HCT116 (cell line): ENCODE data around the gene VIPR2.

Experiments used
- CBX3 ChIP-seq: IDR thresholded peaks from 2 replicates; pipeline ENCODE4 v1.6.1; 2012; ENCODE audit warnings: low read depth
- EGR1 ChIP-seq: IDR thresholded peaks from 2 replicates; pipeline ENCODE4 v1.6.1; 2012; ENCODE audit warnings: low read depth
- EZH2 ChIP-seq: fragments of 200-600 bp; sonication (generic); IDR thresholded peaks from 2 replicates; pipeline ENCODE4 v1.6.1; 2017; ENCODE audit warnings: antibody characterized with exemption, mixed run types
- EZH2phosphoT487 ChIP-seq: fragments of 200-600 bp; IDR thresholded peaks from 2 replicates; pipeline ENCODE4 v1.6.1; 2018; ENCODE audit warnings: antibody characterized with exemption, borderline replicate concordance
- POLR2A ChIP-seq: IDR thresholded peaks from 2 replicates; pipeline ENCODE4 v1.7.0; 2011; ENCODE audit warnings: borderline replicate concordance; ENCODE audit not compliant: insufficient read depth, insufficient read length; ENCODE audit errors: extremely low read depth
- POLR2AphosphoS5 ChIP-seq: IDR thresholded peaks from 2 replicates; pipeline ENCODE4 v1.6.1; 2011; ENCODE audit warnings: mild to moderate bottlenecking, low read depth, low read length, moderate library complexity
- SRF ChIP-seq: IDR thresholded peaks from 2 replicates; pipeline ENCODE4 v1.6.1; 2012; ENCODE audit warnings: low read depth
- YY1 ChIP-seq: IDR thresholded peaks from 2 replicates; pipeline ENCODE4 v1.6.1; 2011; ENCODE audit warnings: low read length, low read depth, moderate library complexity, mild to moderate bottlenecking; ENCODE audit not compliant: insufficient replicate concordance; ENCODE audit errors: extremely low read depth
- ZFX ChIP-seq: fragments of 450-650 bp; IDR thresholded peaks from 2 replicates; pipeline ENCODE4 v1.6.1; 2017
- ZNF274 ChIP-seq: fragments of 200-500 bp; sonication (Bioruptor generic); IDR thresholded peaks from 2 replicates; pipeline ENCODE4 v1.6.1; 2014; ENCODE audit warnings: mild to moderate bottlenecking, low read depth, low read length, inconsistent platforms
- TF ChIP-seq, protein P1 (sequence below), 3 experiments: fragments of 200-600 bp in 1 of 3; sonication (generic) in 1 of 3; IDR thresholded peaks in 2 of 3; conservative IDR thresholded peaks in 1 of 3; 2 replicates each; pipeline ENCODE4 v1.5.1; 2012 to 2017; ENCODE audit warnings: low read depth in 2 of 3, low read length in 2 of 3, antibody characterized with exemption in 1 of 3, borderline replicate concordance in 1 of 3, control low read depth in 1 of 3, mild to moderate bottlenecking in 1 of 3, mixed read lengths in 1 of 3, mixed run types in 1 of 3, moderate library complexity in 1 of 3; ENCODE audit not compliant: insufficient read depth in 1 of 3
- TF ChIP-seq, protein P2 (sequence below): IDR thresholded peaks from 2 replicates; pipeline ENCODE4 v1.6.1; 2011; ENCODE audit warnings: mild to moderate bottlenecking, low read length, moderate library complexity; ENCODE audit not compliant: insufficient replicate concordance; ENCODE audit errors: extremely low read depth

GRCh38 chr7:159121068-159121467, 23.6 kb downstream of the VIPR2 start:
- TF ChIP-seq POLR2AphosphoS5: no peak
- TF ChIP-seq ZNF274: no peak
- TF ChIP-seq, protein P1, sequence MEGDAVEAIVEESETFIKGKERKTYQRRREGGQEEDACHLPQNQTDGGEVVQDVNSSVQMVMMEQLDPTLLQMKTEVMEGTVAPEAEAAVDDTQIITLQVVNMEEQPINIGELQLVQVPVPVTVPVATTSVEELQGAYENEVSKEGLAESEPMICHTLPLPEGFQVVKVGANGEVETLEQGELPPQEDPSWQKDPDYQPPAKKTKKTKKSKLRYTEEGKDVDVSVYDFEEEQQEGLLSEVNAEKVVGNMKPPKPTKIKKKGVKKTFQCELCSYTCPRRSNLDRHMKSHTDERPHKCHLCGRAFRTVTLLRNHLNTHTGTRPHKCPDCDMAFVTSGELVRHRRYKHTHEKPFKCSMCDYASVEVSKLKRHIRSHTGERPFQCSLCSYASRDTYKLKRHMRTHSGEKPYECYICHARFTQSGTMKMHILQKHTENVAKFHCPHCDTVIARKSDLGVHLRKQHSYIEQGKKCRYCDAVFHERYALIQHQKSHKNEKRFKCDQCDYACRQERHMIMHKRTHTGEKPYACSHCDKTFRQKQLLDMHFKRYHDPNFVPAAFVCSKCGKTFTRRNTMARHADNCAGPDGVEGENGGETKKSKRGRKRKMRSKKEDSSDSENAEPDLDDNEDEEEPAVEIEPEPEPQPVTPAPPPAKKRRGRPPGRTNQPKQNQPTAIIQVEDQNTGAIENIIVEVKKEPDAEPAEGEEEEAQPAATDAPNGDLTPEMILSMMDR (IDR thresholded peaks at IDR 0.05 in 2 of 3, conservative IDR thresholded peaks at IDR 0.05 in 1 of 3; ENCODE audit: borderline replicate concordance in 1 of 3, insufficient read depth in 1 of 3, low read depth in 2 of 3, low read length in 2 of 3): no peak
- TF ChIP-seq EGR1: no peak
- no peak for TF ChIP-seq ZFX
- TF ChIP-seq SRF: no peak
- no peak for TF ChIP-seq EZH2
- no peak for TF ChIP-seq EZH2phosphoT487
- no peak for TF ChIP-seq POLR2A
- TF ChIP-seq YY1: no peak
- TF ChIP-seq CBX3: no peak
- TF ChIP-seq, protein P2, sequence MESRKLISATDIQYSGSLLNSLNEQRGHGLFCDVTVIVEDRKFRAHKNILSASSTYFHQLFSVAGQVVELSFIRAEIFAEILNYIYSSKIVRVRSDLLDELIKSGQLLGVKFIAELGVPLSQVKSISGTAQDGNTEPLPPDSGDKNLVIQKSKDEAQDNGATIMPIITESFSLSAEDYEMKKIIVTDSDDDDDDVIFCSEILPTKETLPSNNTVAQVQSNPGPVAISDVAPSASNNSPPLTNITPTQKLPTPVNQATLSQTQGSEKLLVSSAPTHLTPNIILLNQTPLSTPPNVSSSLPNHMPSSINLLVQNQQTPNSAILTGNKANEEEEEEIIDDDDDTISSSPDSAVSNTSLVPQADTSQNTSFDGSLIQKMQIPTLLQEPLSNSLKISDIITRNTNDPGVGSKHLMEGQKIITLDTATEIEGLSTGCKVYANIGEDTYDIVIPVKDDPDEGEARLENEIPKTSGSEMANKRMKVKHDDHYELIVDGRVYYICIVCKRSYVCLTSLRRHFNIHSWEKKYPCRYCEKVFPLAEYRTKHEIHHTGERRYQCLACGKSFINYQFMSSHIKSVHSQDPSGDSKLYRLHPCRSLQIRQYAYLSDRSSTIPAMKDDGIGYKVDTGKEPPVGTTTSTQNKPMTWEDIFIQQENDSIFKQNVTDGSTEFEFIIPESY: no peak
